T1000 (cell line): ENCODE measurements around the gene ZNF722.
"Not testable (repeated sequence)": the region's sequence is repeated elsewhere in the genome, so short reads cannot be mapped to it uniquely, and the experiment has no call there.

ENCODE experiments used
- DNase-seq: peaks from one replicate; lab custom pipeline; 2025; ENCODE audit warnings: mixed read lengths; lab: John Stamatoyannopoulos, UW

The ZNF722 gene

GRCh38 chr7:63998549-63998948 lies at the start of gene ZNF722:
Gene ZNF722, plus strand, starts transcription at chr7:63998849. Its CDS starts 113 bp downstream, at chr7:63998962.
- DNase-seq: no peak

- no peak for DNase-seq
Observed at GRCh38 chr7:63953181-63953580, 45.5 kb upstream of the ZNF722 start.

GRCh38 chr7:63968629-63969028 lies 30.0 kb upstream of the ZNF722 start:
- DNase-seq: no peak

GRCh38 chr7:64015496-64015895 lies 16.8 kb downstream of the ZNF722 start:
- not testable (repeated sequence) for DNase-seq

GRCh38 chr7:64035388-64035787 lies 36.7 kb downstream of the ZNF722 start:
- DNase-seq: no peak

GRCh38 chr7:64037095-64037494 lies 38.4 kb downstream of the ZNF722 start:
- no peak for DNase-seq

- DNase-seq: peak; percentile 83
Observed at GRCh38 chr7:64045301-64046040, 46.8 kb downstream of the ZNF722 start, which contains the start of gene ZNF727. Gene ZNF727, plus strand, starts transcription at chr7:64045434. Its CDS starts 188 bp downstream, at chr7:64045622.

- DNase-seq: no peak
Observed at GRCh38 chr7:64046041-64046389, 47.4 kb downstream of the ZNF722 start.
